Skin epidermis (tissue), 12 donors: ENCODE data around the gene STOML1.
A peak's percentile ranks its signal among the peaks of the same experiment; 100 is the strongest.
"Not testable (repeated sequence)": the region's sequence is repeated elsewhere in the genome, so short reads cannot be mapped to it uniquely, and the experiment has no call there.

ENCODE experiments used
- H3K27ac ChIP-seq, 21 experiments: fragments of 200-600 bp; sonication (generic) in 11 of 21; one replicate each; pipeline ENCODE4 v1.5.0; 2020; ENCODE audit warnings: mild to moderate bottlenecking in 3 of 21, inconsistent platforms in 2 of 21, moderate library complexity in 2 of 21
- H3K4me3 ChIP-seq, 7 experiments: fragments of 200-600 bp; sonication (generic) in 2 of 7; one replicate each; pipeline ENCODE4 v1.5.0; 2020; ENCODE audit warnings: inconsistent platforms in 2 of 7, mild to moderate bottlenecking in 2 of 7, moderate library complexity in 1 of 7

Gene STOML1

GRCh38 chr15:73972984-73973682 is 19.0 kb downstream of the STOML1 start:
- Histone ChIP-seq H3K27ac (peak overlapping the region in 2 of 21 experiments; percentile 10 to 35), H3K4me3 (peak overlapping the region in 1 of 7 experiments; percentile 6)

DNA sequence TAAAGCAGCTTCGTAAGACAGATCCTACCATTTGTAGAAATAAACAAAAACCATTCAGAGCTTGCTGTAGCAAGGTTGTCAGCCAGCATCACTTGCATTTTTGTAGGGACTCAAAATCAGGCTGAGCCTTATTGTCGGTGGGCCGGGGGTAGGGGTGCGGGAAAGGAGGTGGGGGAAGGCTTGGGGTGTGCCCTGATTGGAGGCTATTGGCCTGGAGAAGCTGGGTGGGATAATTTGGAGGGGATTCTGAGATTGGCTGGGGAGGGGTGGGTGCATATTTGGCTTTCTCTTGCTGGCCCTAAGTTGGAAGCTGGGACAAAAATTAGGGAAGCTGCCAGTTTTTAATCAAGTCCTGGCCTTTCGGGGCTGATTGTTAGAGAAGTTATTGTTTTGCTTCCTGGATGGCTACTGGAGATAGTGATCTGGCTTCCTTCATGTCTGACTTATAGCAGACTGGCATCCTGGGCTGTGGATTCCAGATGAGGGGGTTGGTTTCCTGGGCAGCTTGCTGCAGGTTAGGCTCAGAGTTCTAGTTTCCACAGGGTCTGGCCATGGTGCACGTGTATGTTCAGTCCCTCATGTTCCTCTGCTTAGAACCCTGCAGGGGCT is 22.8 kb downstream of the STOML1 start:
- H3K4me3 ChIP-seq = no peak overlapping the region

DNA sequence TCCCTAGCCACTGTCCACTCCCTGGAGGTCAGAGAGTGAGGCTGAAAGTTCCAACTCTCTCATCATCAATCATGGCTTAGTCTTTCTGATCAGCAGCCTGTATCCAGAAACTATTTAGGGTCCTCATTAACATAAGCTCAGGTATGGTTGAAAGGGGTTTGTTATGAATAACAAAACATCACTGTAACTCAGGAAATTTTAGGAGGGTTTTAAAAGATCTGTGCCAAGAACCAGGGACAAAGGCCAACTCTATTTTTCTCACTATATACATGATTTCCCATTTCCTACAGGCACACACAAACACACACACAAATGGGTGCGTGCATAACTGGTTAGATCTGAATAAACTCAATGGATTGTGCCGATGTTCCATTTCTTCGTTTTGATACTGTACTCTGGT is 23.6 kb downstream of the STOML1 start:
- H3K4me3 ChIP-seq = no peak overlapping the region
- H3K27ac ChIP-seq = no peak overlapping the region

More for the DNA sequence above, 22.8 kb downstream of the STOML1 start:
- H3K27ac ChIP-seq = no peak overlapping the region

DNA sequence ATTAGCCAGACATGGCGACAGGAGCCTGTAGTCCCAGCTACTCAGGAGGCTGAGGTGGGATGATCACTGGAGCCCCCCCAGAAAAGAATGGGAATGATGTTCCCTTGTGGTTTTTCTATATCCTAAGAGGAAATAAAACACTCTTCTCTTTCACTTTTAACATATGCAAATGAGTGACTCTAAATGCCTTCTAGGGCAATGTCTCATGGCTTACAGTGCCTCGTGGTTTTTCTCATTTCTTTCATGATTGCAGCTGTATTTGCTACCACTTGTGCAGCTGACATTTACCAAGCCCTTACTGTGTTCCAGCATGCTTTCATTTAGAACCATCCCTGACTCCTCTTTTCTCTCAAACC is 26.4 kb downstream of the STOML1 start:
- peak overlapping the region in 5 of 21 experiments; percentile 64 to 79 (median 67) for H3K27ac ChIP-seq

GRCh38 chr15:73965094-73965757 is 26.9 kb downstream of the STOML1 start:
- peak overlapping the region in 3 of 7 experiments; percentile 7 to 16 (median 8) for H3K4me3 ChIP-seq
- peak overlapping the region in 13 of 21 experiments; percentile 8 to 79 (median 67) for H3K27ac ChIP-seq

More for the DNA sequence above, 26.4 kb downstream of the STOML1 start:
- peak overlapping the region in 1 of 7 experiments; percentile 16 for H3K4me3 ChIP-seq

- Histone ChIP-seq H3K27ac (peak overlapping the region in 13 of 21 experiments; percentile 8 to 79 (median 67)), H3K4me3 (peak overlapping the region in 3 of 7 experiments; percentile 7 to 16 (median 8))
These were observed 27.4 kb downstream of the STOML1 start for GRCh38 chr15:73964736-73965093.

DNA sequence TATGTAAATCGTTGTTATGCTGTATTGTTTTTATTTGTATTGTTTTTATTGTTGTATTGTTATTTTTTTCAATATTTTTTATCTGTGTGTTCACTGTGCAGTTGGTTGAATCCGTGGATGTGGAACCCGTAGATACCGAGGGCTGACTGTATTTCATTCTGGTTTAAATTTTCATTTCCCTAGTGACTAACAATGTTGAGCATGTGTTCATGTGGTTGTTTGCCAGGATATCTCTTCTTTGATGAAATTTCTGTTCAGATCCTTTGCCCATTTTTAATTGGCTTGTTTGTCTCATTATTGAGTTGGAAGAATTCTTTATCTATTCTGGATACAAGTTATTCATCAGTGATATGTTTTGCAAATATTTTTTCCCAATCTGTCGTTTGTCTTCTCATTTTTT is 29.7 kb downstream of the STOML1 start:
- Histone ChIP-seq H3K27ac (no peak overlapping the region), H3K4me3 (no peak overlapping the region)

DNA sequence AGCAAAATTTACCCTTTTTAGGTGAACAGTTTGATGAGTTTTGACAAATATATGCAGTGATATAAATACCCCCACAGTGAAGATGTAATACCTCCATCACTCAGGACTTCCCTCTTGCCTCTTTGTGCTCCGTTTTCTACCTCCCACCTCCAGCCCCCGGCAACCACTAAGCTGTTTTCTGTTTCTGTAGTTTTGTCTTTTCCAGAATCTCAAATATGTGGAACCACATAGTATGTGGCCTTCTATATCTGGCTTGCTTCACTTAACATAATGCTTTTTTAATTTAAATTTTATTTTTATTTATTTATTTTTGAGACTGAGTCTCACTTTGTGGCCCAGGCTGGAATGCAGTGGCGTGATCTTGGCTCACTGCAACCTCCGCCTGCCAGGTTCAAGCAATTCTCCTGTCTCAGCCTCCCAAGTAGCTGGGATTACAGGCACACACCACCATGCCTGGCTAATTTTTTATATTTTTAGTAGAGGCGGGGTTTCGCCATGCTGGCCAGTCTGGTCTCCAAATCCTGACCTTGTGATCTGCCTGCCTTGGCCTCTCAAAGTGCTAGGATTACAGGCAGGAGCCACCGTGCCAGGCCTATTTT is 31.5 kb downstream of the STOML1 start:
- H3K27ac ChIP-seq, H3K4me3 ChIP-seq: not testable (repeated sequence)

GRCh38 chr15:73959801-73960200 is 32.3 kb downstream of the STOML1 start:
- Histone ChIP-seq H3K27ac (peak overlapping the region in 3 of 21 experiments; percentile 5 to 43 (median 6)), H3K4me3 (no peak overlapping the region)

GRCh38 chr15:73959012-73959581 is 33.0 kb downstream of the STOML1 start:
- Histone ChIP-seq H3K27ac (peak overlapping the region in 4 of 21 experiments; percentile 5 to 43 (median 7)), H3K4me3 (no peak overlapping the region)

- no peak overlapping the region for H3K4me3 ChIP-seq
- peak overlapping the region in 3 of 21 experiments; percentile 0 to 34 (median 14) for H3K27ac ChIP-seq
These were observed 34.3 kb downstream of the STOML1 start for GRCh38 chr15:73957785-73958184.

DNA sequence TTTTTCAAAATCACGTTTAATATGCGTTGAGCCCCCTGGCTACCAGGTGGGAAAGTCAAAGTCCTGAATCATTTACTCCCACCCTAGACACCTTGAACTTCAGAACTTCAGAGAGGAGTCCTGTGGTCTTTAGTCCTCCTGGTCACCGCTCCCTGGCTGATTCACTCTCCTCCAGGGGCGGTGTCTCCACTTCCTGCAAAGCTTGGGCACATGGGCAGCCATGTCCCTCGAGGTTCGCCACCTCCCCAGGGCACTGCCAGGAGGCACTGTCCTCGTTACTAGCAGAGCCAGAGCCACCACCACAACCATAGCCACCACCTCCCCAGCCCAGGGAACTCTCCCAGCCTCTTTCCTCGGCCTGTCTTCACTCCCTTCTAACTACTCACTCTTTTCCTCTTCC is 34.8 kb downstream of the STOML1 start:
- Histone ChIP-seq H3K27ac (peak overlapping the region in 4 of 21 experiments; percentile 0 to 51 (median 24)), H3K4me3 (no peak overlapping the region)

DNA sequence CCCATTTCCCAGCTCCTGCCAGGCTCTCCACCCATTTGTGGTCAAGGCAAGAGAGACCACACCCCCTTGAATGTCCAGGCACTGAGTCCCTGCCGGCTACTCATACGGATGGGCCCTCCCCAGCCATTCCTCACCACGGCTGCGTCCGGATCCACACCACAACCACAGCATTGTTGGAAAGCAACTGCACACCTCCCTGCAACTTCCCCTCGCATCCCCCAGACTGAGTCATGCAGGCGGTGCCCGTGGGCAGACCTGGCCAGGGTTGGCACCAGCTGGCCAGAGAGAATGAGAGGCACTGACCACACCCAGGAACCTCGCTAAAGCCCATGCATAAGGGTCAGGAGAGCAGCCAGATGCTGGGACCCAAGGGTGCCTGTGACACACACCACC is 35.4 kb downstream of the STOML1 start:
- Histone ChIP-seq H3K4me3 (no peak overlapping the region), H3K27ac (peak overlapping the region in 4 of 21 experiments; percentile 14 to 51 (median 27))

- Histone ChIP-seq H3K27ac (peak overlapping the region in 3 of 21 experiments; percentile 8 to 38 (median 16)), H3K4me3 (no peak overlapping the region)
These were observed 36.0 kb downstream of the STOML1 start for GRCh38 chr15:73955861-73956742.

DNA sequence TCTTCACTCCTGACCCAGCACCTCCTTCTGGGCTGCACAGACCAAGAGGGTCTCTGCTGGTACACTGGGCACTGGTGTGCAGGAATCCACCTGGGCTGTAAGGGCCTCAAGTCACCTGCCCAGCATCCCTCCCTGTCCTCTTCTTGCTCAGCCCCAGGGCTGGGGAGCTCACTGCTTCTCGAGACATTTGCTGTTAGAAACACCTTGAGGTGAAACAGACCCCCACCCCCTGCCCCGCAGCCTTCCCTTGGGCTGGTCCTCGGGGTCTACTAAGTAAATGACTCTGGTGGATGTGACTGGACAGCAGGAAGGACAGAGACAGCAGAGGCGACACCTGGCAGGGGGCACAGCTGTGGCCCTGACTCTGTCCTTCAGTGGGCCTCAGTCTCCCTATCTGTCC is 36.8 kb downstream of the STOML1 start:
- H3K4me3 ChIP-seq = no peak overlapping the region
- H3K27ac ChIP-seq = peak overlapping the region in 1 of 21 experiments; percentile 38

GRCh38 chr15:73954188-73955145 is 37.6 kb downstream of the STOML1 start:
- H3K27ac ChIP-seq = no peak overlapping the region
- H3K4me3 ChIP-seq = no peak overlapping the region

GRCh38 chr15:73952913-73953750 is 39.0 kb downstream of the STOML1 start:
- no peak overlapping the region for H3K4me3 ChIP-seq
- H3K27ac ChIP-seq = peak overlapping the region in 8 of 21 experiments; percentile 79 to 97 (median 89)
